Measurements from ENCODE around the gene TNNC1.

Gene TNNC1

DNA sequence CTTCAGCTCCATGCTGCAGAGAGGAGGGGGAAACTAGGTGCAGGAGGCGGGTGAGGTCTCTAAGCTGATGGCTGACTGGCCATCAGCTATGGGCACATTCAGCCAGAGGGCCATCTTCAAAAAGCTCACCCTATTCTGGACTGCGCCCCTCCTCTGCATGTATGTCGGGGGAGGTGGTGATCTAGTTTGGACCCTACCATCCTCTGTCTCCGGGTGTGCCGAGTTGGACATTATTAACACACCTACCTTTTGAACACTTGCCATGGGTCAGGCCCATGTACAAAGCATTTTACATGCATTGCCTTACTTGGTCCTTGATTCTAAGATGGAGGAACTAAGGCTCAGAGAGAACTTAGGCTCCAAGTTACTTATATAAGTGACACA, 3.0 kb upstream of the TNNC1 start:
- DNase-seq, result no peak

- DNase-seq, result no peak
Measured at GRCh38 chr3:52456169-52456799, 2.4 kb upstream of the TNNC1 start.

DNA sequence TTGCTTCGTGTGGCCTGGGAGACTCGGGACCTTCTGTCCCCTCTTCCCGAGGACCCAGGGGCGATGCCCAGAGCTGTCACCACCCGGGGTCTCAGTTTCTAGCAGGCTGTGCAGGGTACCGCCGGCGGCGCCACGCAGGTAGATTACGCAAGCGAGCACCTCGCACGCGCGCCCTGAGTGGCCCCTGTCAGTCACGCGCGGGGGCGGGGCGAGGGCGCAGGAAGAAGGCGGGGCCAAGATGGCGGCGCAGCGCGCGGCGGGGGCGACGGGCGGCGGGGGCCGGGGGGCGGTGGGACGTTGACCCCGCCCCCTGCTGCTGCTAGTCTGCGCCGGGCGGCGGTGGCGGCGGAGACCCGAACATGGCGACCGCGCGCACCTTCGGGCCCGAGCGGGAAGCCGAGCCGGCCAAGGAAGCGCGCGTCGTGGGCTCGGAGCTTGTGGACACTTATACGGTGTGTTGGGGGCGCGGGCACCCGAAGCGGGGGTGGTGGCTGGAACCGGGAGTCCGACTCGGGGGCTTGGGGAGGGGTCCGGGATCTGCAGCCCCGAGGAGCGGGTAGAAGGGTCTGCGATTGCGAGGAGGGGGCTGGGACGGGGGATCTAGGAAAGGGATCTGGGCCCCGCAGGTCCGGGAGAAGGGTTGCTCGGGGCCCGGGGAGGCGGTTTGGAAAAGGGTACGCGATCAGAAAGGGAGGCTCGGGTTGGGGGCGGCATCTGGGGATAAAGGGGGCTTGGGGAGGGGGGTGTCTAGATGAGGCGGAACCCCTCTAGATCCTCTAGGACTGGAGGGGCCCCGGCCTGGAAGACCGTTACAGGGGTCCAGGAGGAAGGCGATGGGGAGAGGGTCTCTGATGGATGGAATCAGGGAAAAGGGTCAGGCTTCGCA, 1.7 kb upstream of the TNNC1 start, which contains the start of gene NISCH:
Gene NISCH (plus strand): TSS at position 322 of the 886 bp plus-strand sequence. CDS start 38 bp downstream, at position 360.
- DNase-seq, result peak; percentile 88

DNA sequence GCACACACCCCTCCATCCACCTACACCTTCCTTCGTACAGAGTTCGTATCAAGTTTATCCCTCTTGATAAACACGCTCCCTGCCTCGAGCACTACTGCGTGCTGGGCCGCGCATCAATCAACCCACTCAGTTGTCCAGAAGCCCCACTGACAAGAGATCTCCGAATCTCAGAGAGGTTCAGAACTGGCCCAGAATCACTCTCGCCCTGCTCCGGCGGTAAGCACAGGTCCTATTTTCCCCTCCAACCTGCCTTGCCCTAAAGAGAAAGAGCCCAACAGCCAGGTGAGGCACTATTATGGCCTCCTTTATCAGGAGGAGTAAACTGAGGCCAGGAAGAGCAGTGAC, 1.1 kb upstream of the TNNC1 start:
- no peak for DNase-seq

DNA sequence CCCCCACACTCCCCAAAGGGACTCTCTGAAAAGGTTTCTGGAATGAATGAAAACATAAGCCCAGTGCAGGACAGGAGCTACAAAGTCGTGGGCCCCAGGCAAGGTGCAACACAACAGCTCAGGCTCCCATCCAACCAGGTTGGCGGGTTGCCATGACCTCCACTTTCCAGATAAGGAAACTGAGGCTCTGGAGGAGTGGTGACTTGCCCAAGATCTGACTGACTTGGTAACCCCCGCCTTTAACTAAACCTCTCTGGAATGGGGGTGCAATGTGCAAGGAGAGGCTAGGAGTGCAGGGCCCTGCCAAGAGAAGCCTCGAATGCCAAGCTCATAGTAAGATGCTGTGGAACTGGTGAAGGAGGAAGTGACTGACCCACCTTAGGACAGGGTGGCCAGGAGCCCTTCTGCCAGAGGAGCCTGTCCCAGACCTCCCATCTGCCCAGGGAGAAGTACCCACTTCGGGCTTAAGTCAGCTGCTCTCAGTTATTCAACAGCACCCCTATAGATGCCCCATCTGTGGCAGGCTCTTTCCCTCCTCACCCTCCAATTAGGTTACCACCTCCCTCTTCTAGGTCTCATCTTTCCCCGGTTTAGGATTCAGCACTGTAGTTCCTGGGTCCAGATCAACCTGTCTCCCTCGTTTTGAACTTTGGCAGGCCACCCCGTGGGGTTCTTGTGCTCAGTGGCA, 553 bp upstream of the TNNC1 start:
- no peak for DNase-seq

DNA sequence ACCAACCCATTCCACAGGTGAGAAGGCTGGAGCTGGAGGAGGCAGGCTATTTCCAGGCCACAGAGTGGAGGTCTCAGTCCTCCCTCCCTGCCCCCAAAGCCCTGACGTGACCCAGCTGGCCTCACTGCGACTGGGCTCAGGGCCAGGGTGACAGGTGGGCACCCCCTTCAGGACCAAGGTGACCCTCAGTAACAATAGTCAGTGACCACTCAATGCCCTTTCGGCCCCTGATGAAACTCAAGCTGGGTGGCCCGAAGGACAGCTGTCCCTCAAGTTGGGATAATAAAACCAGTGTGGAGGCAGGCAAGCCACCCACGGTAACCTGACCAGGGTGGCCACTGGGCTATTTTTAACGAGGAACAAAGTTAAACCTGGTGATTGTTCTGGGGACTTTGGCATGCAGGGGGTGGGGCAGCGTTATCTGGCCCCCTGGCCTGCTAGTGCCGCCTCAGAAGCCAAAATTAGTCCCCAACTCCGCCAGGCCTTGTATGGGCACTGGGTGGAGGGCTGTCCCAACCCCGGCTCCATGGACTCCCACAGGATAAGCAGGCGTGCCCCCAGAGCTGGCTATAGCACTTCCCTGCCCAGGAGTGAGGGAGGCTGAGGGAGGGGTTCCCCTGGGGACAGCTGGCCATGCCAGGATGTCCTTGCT, 1.1 kb downstream of the TNNC1 start:
- DNase-seq, result no peak

DNA sequence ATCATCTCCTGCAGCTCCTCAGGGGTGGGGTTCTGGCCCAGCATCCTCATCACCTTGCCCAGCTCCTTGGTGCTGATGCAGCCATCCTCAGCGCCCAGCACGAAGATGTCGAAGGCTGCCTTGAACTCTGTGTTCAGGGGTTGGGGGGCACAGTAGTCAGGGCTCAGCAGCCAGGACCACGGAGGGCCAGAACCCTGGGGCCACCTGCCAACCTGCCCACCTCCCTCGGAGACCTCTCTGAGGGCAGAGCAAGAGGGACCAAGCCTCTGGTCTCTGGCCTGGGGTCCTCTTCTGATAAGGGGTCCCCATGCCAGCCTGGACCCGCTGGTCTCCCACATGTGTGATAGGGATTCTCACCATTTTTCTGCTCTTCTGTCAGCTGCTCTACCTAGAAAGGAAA, 1.7 kb downstream of the TNNC1 start:
- no peak for DNase-seq

DNA sequence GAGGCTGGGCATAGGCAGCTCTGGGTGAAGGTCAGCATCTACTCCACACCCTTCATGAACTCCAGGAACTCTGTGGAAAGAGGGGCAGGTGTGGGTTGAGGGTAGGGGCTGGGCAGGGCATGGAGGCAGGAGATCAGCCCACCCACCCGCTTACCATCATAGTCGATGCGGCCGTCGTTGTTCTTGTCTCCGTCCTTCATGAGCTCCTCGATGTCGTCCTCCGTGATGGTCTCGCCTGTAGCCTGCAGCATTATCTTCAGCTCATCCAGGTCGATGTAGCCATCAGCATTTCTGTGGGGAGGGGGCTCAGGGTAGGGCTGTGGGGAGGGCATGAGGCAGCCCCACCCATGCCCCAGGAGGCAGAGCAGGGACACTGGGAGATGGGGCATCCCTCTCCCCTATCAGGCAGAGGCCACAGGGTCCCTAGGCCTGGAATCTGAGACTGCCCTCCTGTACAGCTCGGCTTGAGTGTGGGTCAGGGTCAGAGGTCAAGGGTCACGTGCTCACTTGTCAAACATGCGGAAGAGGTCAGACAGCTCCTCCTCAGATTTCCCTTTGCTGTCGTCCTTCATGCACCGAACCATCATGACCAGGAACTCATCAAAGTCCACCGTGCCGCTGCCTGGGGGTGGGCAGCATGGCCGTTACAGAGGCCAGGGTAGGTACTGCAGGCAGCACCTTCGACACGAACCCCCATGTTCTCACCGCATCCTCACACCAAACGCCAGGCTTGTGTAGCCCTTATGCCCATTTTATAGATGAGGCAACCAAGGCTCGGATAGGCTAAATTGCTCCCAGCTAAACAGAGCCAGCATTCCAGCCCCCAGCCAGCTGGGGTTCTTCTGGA, 2.4 kb downstream of the TNNC1 start:
- no peak for DNase-seq

DNA sequence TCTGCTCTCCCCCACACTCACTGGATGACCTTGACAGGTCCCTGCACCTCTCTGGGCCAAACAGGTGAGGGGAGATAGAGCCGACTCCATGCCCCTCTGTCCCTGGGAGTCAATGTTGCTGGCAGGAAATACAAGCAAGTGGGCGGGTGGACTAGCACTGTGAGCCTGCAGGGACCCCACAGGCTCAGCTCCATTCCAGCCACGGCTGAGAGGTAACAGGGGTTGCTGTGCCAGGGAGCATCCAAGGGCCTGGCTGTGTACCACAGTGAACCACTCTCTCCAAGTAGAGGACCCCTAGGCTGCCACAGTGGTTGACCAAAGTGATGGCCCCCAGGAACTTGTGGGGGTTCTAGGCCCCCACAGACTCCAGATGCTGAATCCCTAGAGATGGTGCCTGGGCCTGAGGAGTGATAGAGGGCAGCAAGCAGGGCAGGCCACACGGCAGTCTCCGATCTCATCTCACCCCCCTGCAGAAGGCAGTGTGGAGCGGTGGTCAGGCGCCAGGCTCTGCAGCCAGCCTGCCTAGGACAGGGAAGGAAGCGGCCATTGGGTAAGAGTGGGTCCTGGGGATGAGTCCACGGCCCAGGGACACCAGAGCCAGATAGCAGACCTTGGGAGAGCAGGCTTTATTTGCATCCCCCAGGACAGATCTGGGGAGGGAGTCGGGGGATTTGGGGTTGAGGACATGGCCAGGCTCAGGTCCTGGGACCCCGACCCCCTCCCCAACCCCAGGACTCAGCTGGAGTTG, 3.2 kb downstream of the TNNC1 start:
- no peak for DNase-seq

- no peak for DNase-seq
Measured at GRCh38 chr3:52447512-52448355, 6.1 kb downstream of the TNNC1 start.

GRCh38 chr3:52446631-52447511, 7.0 kb downstream of the TNNC1 start:
- DNase-seq, result peak; percentile 73

GRCh38 chr3:52446042-52446441, 7.8 kb downstream of the TNNC1 start:
- no peak for DNase-seq

- peak; percentile 78 for DNase-seq
Measured at GRCh38 chr3:52444860-52445793, 8.7 kb downstream of the TNNC1 start, which contains the start of gene SEMA3G. Gene SEMA3G (minus strand): TSS chr3:52445103. CDS start chr3:52445027, 76 bp downstream.

- no peak for DNase-seq
Measured at GRCh38 chr3:52443791-52444687, 9.8 kb downstream of the TNNC1 start.

- DNase-seq, result no peak
Measured at GRCh38 chr3:52443268-52443610, 10.6 kb downstream of the TNNC1 start.

DNA sequence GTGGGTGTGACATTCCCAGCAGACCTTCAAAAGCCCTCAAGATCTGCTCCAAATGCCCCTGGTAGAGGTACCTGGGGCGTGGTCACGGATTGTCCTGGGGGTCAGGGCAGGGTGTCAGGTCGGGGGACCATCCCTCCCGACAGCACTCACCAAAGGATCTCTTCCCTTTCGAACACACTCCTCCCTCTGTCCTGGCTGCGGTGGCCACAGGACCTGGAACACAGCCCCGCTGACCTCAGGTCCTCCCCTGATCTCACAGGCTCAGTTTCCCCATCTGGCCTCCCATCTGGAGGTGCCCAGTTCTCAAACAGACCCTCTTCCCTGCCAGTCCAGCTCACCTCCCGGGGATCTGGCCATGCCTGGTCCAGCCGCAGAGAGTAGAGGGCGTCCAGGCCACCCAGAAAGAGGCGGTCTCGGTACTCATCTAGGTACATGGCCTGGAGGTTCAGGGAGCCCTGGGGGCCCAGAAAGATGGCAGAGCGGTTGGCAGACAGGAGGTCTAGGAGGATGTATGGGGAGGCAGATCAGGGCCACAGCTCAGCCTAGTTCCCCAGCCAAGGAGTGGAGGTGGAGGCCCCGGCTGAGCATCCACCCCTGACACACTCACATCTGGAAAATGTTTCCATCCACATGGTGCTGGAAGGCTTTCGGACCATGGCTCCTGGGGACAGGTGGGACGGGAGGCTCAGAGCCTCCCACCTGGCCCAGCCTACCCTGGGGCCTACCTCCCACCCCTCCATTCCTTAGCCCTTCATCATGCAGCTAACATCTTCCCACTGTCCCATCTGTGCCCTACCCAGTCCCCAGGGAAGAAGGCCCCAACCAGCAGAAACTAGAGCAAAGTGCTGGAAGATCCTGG, 11.2 kb downstream of the TNNC1 start:
- DNase-seq, result no peak
